OCI-LY3 (cell line): ENCODE results near the gene PRR30.

Source experiments
- H2AFZ ChIP-seq: fragments of 200-600, 300-600 bp; shearing (Covaris generic); 2 replicates; pipeline ENCODE4 v1.6.0; 2014; ENCODE audit warnings: antibody characterized with exemption, low read depth, low read length
- H3K27ac ChIP-seq: fragments of 200-600, 300-600 bp; sonication (generic); 2 replicates; pipeline ENCODE4 v1.5.1; 2014; ENCODE audit warnings: mild to moderate bottlenecking, low read length, moderate library complexity, mixed read lengths
- H3K27me3 ChIP-seq: fragments of 200-600, 300-600 bp; sonication (generic); 2 replicates; pipeline ENCODE4 v1.6.1; 2014; ENCODE audit warnings: low read depth, low read length, mixed read lengths
- H3K36me3 ChIP-seq: fragments of 200-600, 300-600 bp; sonication (generic); replicated peaks from 2 replicates; pipeline ENCODE3; 2014; ENCODE audit warnings: low read depth, low read length, mixed read lengths
- H3K4me1 ChIP-seq: fragments of 300-600, 200-600 bp; sonication (generic); 2 replicates; pipeline ENCODE4 v1.6.1; 2014; ENCODE audit warnings: low read length, mixed read lengths
- H3K4me2 ChIP-seq: fragments of 200-600, 300-600 bp; sonication (generic); 2 replicates; pipeline ENCODE4 v1.6.1; 2014; ENCODE audit warnings: low read length, mixed read lengths
- H3K4me3 ChIP-seq: fragments of 300-600, 200-600 bp; sonication (generic); 2 replicates; pipeline ENCODE4 v1.5.1; 2014; ENCODE audit warnings: antibody characterized with exemption, mild to moderate bottlenecking, low read length, moderate library complexity
- H3K79me2 ChIP-seq: fragments of 300-600, 200-600 bp; shearing (Covaris generic); 2 replicates; pipeline ENCODE4 v1.6.1; 2014; ENCODE audit warnings: mild to moderate bottlenecking, low read length, mixed read lengths
- H3K9ac ChIP-seq: fragments of 300-600, 200-600 bp; shearing (Covaris generic); 2 replicates; pipeline ENCODE4 v1.6.0; 2014; ENCODE audit warnings: mild to moderate bottlenecking, low read length, moderate library complexity
- H3K9me3 ChIP-seq: fragments of 200-600, 300-600 bp; shearing (Covaris generic); 2 replicates; pipeline ENCODE4 v1.6.1; 2014; ENCODE audit warnings: low read length, mixed read lengths; ENCODE audit not compliant: insufficient read depth
- H4K20me1 ChIP-seq: fragments of 200-600, 300-600 bp; sonication (generic); 2 replicates; pipeline ENCODE4 v1.6.1; 2016; ENCODE audit warnings: low read length, mixed read lengths; ENCODE audit not compliant: insufficient read depth
- CTCF ChIP-seq: fragments of 200-600, 300-600 bp; sonication (generic); IDR thresholded peaks from 2 replicates; pipeline ENCODE4 v1.5.1; 2014; ENCODE audit warnings: antibody characterized with exemption, low read length, low read depth
- EZH2phosphoT487 ChIP-seq: fragments of 200-600 bp; shearing (Covaris generic); IDR thresholded peaks from 2 replicates; pipeline ENCODE4 v1.6.1; 2018; ENCODE audit warnings: antibody characterized with exemption, mixed run types, low read depth

The PRR30 gene

GRCh38 chr2:27137322-27137935, 1.8 kb downstream of the PRR30 start:
- no peak overlapping the region for H3K4me3 ChIP-seq
- H3K36me3 ChIP-seq = peaks cover 7% of the 10 kb centered on the region
- H3K27me3 ChIP-seq = no peaks in the 10 kb centered on the region
- peaks cover 12% of the 10 kb centered on the region for H3K4me1 ChIP-seq
- H3K79me2 ChIP-seq = peaks cover 20% of the 10 kb centered on the region
- H3K9me3 ChIP-seq = no peaks in the 10 kb centered on the region
- H3K27ac ChIP-seq = no peak overlapping the region
- no peak overlapping the region for H2AFZ ChIP-seq
- peaks cover 4% of the 10 kb centered on the region for H4K20me1 ChIP-seq
- H3K4me2 ChIP-seq = no peak overlapping the region
- TF ChIP-seq CTCF = no peak
- TF ChIP-seq EZH2phosphoT487 = no peak
- H3K9ac ChIP-seq = no peak overlapping the region

GRCh38 chr2:27136751-27137150, 2.5 kb downstream of the PRR30 start:
- no peak overlapping the region for H2AFZ ChIP-seq
- no peak overlapping the region for H3K4me2 ChIP-seq
- H3K4me3 ChIP-seq = no peak overlapping the region
- H3K27me3 ChIP-seq = no peaks in the 10 kb centered on the region
- peaks cover 21% of the 10 kb centered on the region for H3K79me2 ChIP-seq
- H3K4me1 ChIP-seq = peaks cover 12% of the 10 kb centered on the region
- no peak for TF ChIP-seq CTCF
- no peak for TF ChIP-seq EZH2phosphoT487
- H3K36me3 ChIP-seq = peaks cover 13% of the 10 kb centered on the region
- peaks cover 4% of the 10 kb centered on the region for H4K20me1 ChIP-seq
- H3K27ac ChIP-seq = no peak overlapping the region
- H3K9ac ChIP-seq = no peak overlapping the region
- H3K9me3 ChIP-seq = no peaks in the 10 kb centered on the region

- Histone ChIP-seq H3K9ac (no peak overlapping the region), H3K4me2 (no peak overlapping the region), H3K4me1 (peaks cover 12% of the 10 kb centered on the region), H3K4me3 (no peak overlapping the region), H2AFZ (0 out of 2 replicates have a peak overlapping the region, but pooled peaks have one; percentile 71), H3K36me3 (peaks cover 26% of the 10 kb centered on the region), H4K20me1 (peaks cover 4% of the 10 kb centered on the region), H3K27ac (no peak overlapping the region), H3K9me3 (no peaks in the 10 kb centered on the region), H3K27me3 (no peaks in the 10 kb centered on the region), H3K79me2 (peaks cover 21% of the 10 kb centered on the region)
- TF ChIP-seq CTCF (no peak), EZH2phosphoT487 (no peak)
Observed at GRCh38 chr2:27135478-27135955, 3.7 kb downstream of the PRR30 start.

DNA sequence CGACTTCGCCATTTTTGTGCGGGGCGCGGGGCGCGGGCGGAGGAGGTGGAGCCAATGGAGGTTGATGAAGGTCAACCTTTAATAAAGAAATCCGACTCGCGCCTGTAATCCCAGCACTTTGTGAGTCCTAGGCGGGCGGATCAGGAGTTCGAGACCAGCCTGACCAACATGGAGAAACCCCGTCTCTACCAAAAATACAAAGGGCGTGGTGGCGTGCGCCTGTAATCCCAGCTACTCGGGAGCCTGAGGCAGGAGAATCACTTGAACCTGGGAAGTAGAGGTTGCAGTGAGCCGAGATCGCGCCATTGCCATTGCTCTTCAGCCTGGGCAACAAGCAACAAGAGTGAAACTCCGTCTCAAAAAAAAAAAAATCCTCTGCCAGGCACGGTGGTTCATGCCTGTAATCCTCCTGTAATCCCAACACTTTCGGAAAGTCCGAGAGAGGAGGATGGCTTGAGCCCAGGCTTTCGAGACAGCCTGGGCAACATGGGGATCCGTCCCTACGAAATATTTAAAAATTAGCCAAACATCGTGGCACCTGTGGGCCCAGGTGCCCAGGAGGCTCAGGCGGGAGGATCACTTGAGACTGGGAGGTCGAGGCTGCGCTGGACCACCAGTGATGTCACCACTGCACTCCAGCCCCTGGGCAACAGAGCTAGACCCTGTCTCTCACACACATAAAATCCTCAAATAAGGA, 4.3 kb downstream of the PRR30 start:
- H3K9me3 ChIP-seq = no peaks in the 10 kb centered on the region
- H4K20me1 ChIP-seq = peaks cover 4% of the 10 kb centered on the region
- peaks cover 12% of the 10 kb centered on the region for H3K4me1 ChIP-seq
- peak overlapping the region; percentile 65 for H3K9ac ChIP-seq
- peak overlapping the region; percentile 71 for H2AFZ ChIP-seq
- H3K36me3 ChIP-seq = peaks cover 29% of the 10 kb centered on the region
- H3K4me3 ChIP-seq = peak overlapping the region; percentile 83
- no peak overlapping the region for H3K27ac ChIP-seq
- H3K79me2 ChIP-seq = peaks cover 21% of the 10 kb centered on the region
- H3K27me3 ChIP-seq = no peaks in the 10 kb centered on the region
- no peak for TF ChIP-seq CTCF
- no peak for TF ChIP-seq EZH2phosphoT487
- peak overlapping the region; percentile 66 for H3K4me2 ChIP-seq
